HepG2 (cell line): ENCODE data around the gene YIPF1. TPM values are rescaled to one million over a fixed set of nuclear protein-coding genes. Genes with fewer than 3 reads are reported as not detected.

ENCODE experiments used
- CREB1 ChIP-seq, 2 experiments: fragments of 450-650 bp in 1 of 2; IDR thresholded peaks; 2 replicates each; pipeline ENCODE4 v1.6.1; 2016 to 2017; ENCODE audit warnings: control low read depth in 1 of 2, mild to moderate bottlenecking in 1 of 2, missing compliant biosample characterization in 1 of 2, missing genetic modification characterization in 1 of 2
- CSRNP1 ChIP-seq: sonication (generic); formaldehyde crosslinking; IDR thresholded peaks from 2 replicates; pipeline ENCODE4 v1.8.1; 2023; ENCODE audit warnings: mild to moderate bottlenecking, missing genetic modification reagents
- ELF1 ChIP-seq: sonication (generic); formaldehyde crosslinking; IDR thresholded peaks from 2 replicates; pipeline ENCODE4 v1.4.0; 2020; ENCODE audit warnings: missing genetic modification reagents
- HNF1B ChIP-seq: sonication (generic); formaldehyde crosslinking; IDR thresholded peaks from 2 replicates; pipeline ENCODE4 v1.5.1; 2020; ENCODE audit warnings: mild to moderate bottlenecking, moderate library complexity, missing genetic modification reagents
- JUND ChIP-seq: sonication (generic); formaldehyde crosslinking; IDR thresholded peaks from 2 replicates; pipeline ENCODE4 v1.8.0; 2022; ENCODE audit warnings: mild to moderate bottlenecking, missing genetic modification reagents
- NFKBIZ ChIP-seq: IDR thresholded peaks from 2 replicates; pipeline ENCODE4 v1.6.1; 2018; ENCODE audit warnings: missing genetic modification reagents, missing compliant biosample characterization
- SRSF4 ChIP-seq: fragments of 200-400 bp; formaldehyde crosslinking; IDR thresholded peaks from one replicate; pipeline ENCODE4 v1.6.1; 2018; ENCODE audit warnings: mild to moderate bottlenecking, low read depth, low read length, moderate library complexity; ENCODE audit not compliant: poor library complexity, severe bottlenecking
- TRIM22 ChIP-seq: fragments of 450-650 bp; IDR thresholded peaks from 2 replicates; pipeline ENCODE4 v1.6.1; 2017
- ZBTB8A ChIP-seq: sonication (generic); formaldehyde crosslinking; IDR thresholded peaks from 2 replicates; pipeline ENCODE4 v1.4.0; 2020; ENCODE audit warnings: mild to moderate bottlenecking, low read depth, missing genetic modification reagents, borderline replicate concordance
- ZNF253 ChIP-seq: sonication (generic); formaldehyde crosslinking; IDR thresholded peaks from 2 replicates; pipeline ENCODE4 v1.8.0; 2022; ENCODE audit warnings: mild to moderate bottlenecking, missing genetic modification reagents, borderline replicate concordance
- ZNF841 ChIP-seq: sonication (generic); formaldehyde crosslinking; IDR thresholded peaks from 2 replicates; pipeline ENCODE4 v1.8.1; 2023; ENCODE audit warnings: missing genetic modification reagents, borderline replicate concordance
- ZSCAN22 ChIP-seq: sonication (generic); formaldehyde crosslinking; IDR thresholded peaks from 2 replicates; pipeline ENCODE4 v1.4.0; 2020; ENCODE audit warnings: mild to moderate bottlenecking, missing genetic modification reagents
- polyA plus RNA-seq, 8 experiments: library from polyadenylated mRNA; depleted of rRNA in 3 of 8; stranded (reverse) in 7 of 8; unstranded in 1 of 8; fragments of >200 nt; fragmentation: Illumina TruSeq in 4 of 8; extraction: Trizol in 4 of 8; gene quantifications; 2 replicates each; pipeline versions ENCODE4 v1.2.1 to v1.2.3, GENCODE V29; 2011 to 2016; ENCODE audit warnings: low read depth in 4 of 8, missing spikeins in 1 of 8, mixed read lengths in 1 of 8; ENCODE audit not compliant: insufficient read depth in 1 of 8
- total RNA-seq, 5 experiments: library from RNA; depleted of rRNA; stranded (reverse); fragments of >200 nt; fragmentation: Illumina TruSeq; extraction: Trizol; gene quantifications; 2 replicates each; pipeline ENCODE4 v1.2.3, GENCODE V29; 2016; ENCODE audit warnings: low read depth in 1 of 5
- TF ChIP-seq, protein P1 (sequence below): sonication (generic); formaldehyde crosslinking; IDR thresholded peaks from 2 replicates; pipeline ENCODE4 v1.4.0; 2020; ENCODE audit warnings: missing genetic modification reagents, borderline replicate concordance
- TF ChIP-seq, protein P2 (sequence below): IDR thresholded peaks from 2 replicates; pipeline ENCODE4 v1.6.1; 2012; ENCODE audit warnings: low read length, improper control_type of control experiment
- TF ChIP-seq, protein P3 (sequence below): sonication (generic); formaldehyde crosslinking; IDR thresholded peaks from 2 replicates; pipeline ENCODE4 v1.5.1; 2020; ENCODE audit warnings: missing genetic modification reagents, mild to moderate bottlenecking, borderline replicate concordance

Gene YIPF1
- total and polyA plus RNA-seq, 2 of the 13 experiments (the other 11 are each of a cell fraction or from before 2014, with no cell fraction given) = 21.1 to 31.9 TPM

- TF ChIP-seq, protein P1, sequence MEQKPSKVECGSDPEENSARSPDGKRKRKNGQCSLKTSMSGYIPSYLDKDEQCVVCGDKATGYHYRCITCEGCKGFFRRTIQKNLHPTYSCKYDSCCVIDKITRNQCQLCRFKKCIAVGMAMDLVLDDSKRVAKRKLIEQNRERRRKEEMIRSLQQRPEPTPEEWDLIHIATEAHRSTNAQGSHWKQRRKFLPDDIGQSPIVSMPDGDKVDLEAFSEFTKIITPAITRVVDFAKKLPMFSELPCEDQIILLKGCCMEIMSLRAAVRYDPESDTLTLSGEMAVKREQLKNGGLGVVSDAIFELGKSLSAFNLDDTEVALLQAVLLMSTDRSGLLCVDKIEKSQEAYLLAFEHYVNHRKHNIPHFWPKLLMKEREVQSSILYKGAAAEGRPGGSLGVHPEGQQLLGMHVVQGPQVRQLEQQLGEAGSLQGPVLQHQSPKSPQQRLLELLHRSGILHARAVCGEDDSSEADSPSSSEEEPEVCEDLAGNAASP (CRISPR knock-in tag) = peak; percentile 61; the same call in 1 of the 2 replicates
- peak; percentile 100 for TF ChIP-seq ELF1 (CRISPR knock-in tag)
- 0 out of 2 replicates have a peak, but pooled peaks have one; percentile 45 for TF ChIP-seq ZSCAN22 (CRISPR knock-in tag)
- TF ChIP-seq ZBTB8A (CRISPR knock-in tag) = peak; percentile 82
- TF ChIP-seq, protein P2, sequence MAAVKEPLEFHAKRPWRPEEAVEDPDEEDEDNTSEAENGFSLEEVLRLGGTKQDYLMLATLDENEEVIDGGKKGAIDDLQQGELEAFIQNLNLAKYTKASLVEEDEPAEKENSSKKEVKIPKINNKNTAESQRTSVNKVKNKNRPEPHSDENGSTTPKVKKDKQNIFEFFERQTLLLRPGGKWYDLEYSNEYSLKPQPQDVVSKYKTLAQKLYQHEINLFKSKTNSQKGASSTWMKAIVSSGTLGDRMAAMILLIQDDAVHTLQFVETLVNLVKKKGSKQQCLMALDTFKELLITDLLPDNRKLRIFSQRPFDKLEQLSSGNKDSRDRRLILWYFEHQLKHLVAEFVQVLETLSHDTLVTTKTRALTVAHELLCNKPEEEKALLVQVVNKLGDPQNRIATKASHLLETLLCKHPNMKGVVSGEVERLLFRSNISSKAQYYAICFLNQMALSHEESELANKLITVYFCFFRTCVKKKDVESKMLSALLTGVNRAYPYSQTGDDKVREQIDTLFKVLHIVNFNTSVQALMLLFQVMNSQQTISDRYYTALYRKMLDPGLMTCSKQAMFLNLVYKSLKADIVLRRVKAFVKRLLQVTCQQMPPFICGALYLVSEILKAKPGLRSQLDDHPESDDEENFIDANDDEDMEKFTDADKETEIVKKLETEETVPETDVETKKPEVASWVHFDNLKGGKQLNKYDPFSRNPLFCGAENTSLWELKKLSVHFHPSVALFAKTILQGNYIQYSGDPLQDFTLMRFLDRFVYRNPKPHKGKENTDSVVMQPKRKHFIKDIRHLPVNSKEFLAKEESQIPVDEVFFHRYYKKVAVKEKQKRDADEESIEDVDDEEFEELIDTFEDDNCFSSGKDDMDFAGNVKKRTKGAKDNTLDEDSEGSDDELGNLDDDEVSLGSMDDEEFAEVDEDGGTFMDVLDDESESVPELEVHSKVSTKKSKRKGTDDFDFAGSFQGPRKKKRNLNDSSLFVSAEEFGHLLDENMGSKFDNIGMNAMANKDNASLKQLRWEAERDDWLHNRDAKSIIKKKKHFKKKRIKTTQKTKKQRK = no peak
- peak; percentile 89 for TF ChIP-seq CSRNP1 (CRISPR knock-in tag)
- TF ChIP-seq HNF1B (CRISPR knock-in tag) = peak; percentile 97
- TF ChIP-seq, protein P3, sequence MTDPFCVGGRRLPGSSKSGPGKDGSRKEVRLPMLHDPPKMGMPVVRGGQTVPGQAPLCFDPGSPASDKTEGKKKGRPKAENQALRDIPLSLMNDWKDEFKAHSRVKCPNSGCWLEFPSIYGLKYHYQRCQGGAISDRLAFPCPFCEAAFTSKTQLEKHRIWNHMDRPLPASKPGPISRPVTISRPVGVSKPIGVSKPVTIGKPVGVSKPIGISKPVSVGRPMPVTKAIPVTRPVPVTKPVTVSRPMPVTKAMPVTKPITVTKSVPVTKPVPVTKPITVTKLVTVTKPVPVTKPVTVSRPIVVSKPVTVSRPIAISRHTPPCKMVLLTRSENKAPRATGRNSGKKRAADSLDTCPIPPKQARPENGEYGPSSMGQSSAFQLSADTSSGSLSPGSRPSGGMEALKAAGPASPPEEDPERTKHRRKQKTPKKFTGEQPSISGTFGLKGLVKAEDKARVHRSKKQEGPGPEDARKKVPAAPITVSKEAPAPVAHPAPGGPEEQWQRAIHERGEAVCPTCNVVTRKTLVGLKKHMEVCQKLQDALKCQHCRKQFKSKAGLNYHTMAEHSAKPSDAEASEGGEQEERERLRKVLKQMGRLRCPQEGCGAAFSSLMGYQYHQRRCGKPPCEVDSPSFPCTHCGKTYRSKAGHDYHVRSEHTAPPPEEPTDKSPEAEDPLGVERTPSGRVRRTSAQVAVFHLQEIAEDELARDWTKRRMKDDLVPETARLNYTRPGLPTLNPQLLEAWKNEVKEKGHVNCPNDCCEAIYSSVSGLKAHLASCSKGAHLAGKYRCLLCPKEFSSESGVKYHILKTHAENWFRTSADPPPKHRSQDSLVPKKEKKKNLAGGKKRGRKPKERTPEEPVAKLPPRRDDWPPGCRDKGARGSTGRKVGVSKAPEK (CRISPR knock-in tag) = peak; percentile 76; the same call in 1 of the 2 replicates
- TF ChIP-seq TRIM22 = no peak
- no peak for TF ChIP-seq ZNF253 (CRISPR knock-in tag)
- no peak for TF ChIP-seq JUND (CRISPR knock-in tag)
- no peak for TF ChIP-seq SRSF4
- 0 out of 2 replicates have a peak, but pooled peaks have one; percentile 30 for TF ChIP-seq CREB1 (IDR thresholded peaks at IDR 0.05)
- TF ChIP-seq CREB1 (CRISPR knock-in tag; IDR thresholded peaks at IDR 0.05) = peak; percentile 91
- peak; percentile 84; the same call in 1 of the 2 replicates for TF ChIP-seq NFKBIZ (CRISPR knock-in tag)
- TF ChIP-seq ZNF841 (CRISPR knock-in tag) = no peak
Observed at GRCh38 chr1:53837924-53838653, 51.5 kb downstream of the YIPF1 start, which contains the start of gene NDC1 (continued).
